Suprapubic skin (tissue), 4 donors: ENCODE measurements around the gene TUBG2.
"Not testable (repeated sequence)": the region's sequence is repeated elsewhere in the genome, so short reads cannot be mapped to it uniquely, and the experiment has no call there.

ENCODE experiments used
- EP300 ChIP-seq: sonication (generic); formaldehyde crosslinking; IDR thresholded peaks from one replicate; pipeline ENCODE4 v1.6.1; 2017; ENCODE audit warnings: antibody characterized with exemption
- POLR2A ChIP-seq, 2 donors: fragments of 450-650 bp; IDR thresholded peaks; one replicate each; pipeline ENCODE4 v1.6.1; 2017; ENCODE audit warnings: antibody characterized with exemption in 2 of 2, mild to moderate bottlenecking in 2 of 2, moderate library complexity in 2 of 2
- POLR2AphosphoS5 ChIP-seq, 3 donors: sonication (generic); formaldehyde crosslinking; IDR thresholded peaks; one replicate each; pipeline ENCODE4 v1.6.1; 2017; ENCODE audit warnings: antibody characterized with exemption in 3 of 3
- TF ChIP-seq, protein P1 (sequence below), 2 donors: fragments of 200-600 bp in 1 of 2; fragments of 450-650 bp in 1 of 2; sonication (generic) in 1 of 2; IDR thresholded peaks; one replicate each; pipeline ENCODE4 v1.5.1; 2016 to 2019; ENCODE audit warnings: antibody characterized with exemption in 2 of 2, mild to moderate bottlenecking in 1 of 2, moderate library complexity in 1 of 2

DNA sequence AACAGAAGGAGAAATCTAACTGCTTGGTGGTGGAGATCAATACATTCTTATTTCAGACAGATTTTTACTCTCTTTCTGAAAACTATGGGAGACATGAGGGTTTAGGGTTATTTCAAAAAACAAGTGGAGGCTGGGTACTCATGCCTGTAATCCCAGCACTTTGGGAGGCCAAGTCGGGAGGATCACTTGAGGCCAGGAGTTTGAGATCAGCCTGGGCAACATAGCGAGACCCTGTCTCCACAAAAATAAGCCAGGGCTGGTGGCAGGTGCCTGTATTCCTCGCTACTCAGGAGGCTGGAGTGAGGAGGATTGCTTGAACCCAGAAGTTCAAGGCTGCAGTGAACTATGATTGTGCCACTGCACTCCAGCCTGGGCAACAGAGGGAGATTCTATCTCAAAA is 37.1 kb upstream of the TUBG2 start:
- not testable (repeated sequence) for TF ChIP-seq POLR2A (IDR thresholded peaks at IDR 0.05); POLR2AphosphoS5 (IDR thresholded peaks at IDR 0.05); EP300
- TF ChIP-seq, protein P1, sequence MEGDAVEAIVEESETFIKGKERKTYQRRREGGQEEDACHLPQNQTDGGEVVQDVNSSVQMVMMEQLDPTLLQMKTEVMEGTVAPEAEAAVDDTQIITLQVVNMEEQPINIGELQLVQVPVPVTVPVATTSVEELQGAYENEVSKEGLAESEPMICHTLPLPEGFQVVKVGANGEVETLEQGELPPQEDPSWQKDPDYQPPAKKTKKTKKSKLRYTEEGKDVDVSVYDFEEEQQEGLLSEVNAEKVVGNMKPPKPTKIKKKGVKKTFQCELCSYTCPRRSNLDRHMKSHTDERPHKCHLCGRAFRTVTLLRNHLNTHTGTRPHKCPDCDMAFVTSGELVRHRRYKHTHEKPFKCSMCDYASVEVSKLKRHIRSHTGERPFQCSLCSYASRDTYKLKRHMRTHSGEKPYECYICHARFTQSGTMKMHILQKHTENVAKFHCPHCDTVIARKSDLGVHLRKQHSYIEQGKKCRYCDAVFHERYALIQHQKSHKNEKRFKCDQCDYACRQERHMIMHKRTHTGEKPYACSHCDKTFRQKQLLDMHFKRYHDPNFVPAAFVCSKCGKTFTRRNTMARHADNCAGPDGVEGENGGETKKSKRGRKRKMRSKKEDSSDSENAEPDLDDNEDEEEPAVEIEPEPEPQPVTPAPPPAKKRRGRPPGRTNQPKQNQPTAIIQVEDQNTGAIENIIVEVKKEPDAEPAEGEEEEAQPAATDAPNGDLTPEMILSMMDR (IDR thresholded peaks at IDR 0.05) = not testable (repeated sequence)
